HK-2 (cell line): Measurements from ENCODE around the gene IRF2BP2.
A peak's percentile ranks its signal among the peaks of the same experiment; 100 is the strongest.
"Not testable (repeated sequence)": the region's sequence is repeated elsewhere in the genome, so short reads cannot be mapped to it uniquely, and the experiment has no call there.

Source experiments
- DNase-seq: peaks from one replicate; pipeline ENCODE4 v3.0.0-alpha.2; 2018; ENCODE audit not compliant: unreplicated experiment

IRF2BP2 gene

DNA sequence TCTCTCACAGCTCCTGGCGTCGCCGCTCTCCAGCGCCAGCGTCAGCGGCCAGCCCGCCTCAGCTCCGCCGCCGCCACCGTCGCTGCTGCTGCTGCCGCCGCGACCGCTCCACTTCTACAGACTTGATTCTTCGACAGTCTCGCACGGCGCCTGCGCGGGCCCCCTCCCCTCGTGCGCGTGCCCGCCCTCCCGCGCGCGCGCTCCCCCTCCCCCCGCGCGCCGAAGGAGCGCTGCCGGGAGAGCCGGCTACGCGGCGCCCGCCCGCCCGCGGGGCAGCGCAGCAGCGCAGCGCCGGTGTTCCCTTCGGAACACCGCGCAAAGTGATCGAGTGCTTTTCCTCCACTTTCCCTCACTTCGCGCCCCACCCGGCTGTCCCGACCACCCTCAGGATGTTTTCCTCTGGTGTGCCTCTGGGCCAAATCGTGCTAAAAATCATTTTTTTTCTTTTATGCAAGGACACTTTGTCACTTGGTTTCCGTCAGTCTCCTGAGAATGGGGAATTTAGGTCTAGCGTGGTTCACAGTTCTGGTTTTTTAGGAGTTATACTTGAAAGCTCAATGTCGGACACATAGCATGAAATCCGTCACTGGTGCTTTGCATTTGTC lies at the start of gene IRF2BP2:
IRF2BP2 (minus strand) TSS at position 118 of the 605 bp plus-strand sequence. CDS start 684 bp downstream, outside the sequence.
- peak; percentile 85 for DNase-seq

- DNase-seq, result peak; percentile 63
Measured at GRCh38 chr1:234659538-234659937, 49.6 kb upstream of the IRF2BP2 start.

- no peak for DNase-seq
Measured at GRCh38 chr1:234658138-234658537, 48.2 kb upstream of the IRF2BP2 start.

DNA sequence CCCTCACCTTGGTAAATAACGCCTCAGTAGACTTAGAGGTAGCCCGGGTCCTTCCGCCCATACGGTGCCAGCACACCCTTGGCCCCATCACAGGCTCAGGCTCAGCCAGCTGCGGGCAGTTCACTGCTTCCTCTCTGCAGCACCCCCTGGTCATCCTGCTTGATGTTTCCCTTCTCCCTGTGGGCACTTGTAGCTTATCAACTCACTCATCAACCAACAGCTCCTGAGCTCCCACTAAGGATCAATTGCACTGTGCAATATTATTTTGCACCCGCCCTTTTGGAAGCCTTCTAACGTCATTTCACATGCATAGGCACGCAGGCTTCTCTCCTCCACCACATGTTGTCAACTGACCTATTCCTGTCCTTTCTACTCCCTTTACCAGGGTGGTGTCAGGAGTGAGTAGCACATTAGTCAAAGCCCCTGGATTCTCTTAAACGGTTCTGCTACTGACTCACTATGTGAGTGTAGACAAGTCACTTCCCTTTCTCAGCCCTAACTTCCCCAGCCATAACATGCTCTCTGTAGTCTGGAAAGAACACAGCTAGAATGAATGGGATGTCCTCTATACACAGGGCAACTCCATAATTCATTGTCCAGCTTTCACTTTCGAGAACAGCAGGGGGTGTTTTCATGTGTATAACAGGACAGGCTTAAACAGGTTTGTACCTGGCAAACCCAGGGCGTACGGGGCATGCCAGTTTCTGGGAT lies 47.1 kb upstream of the IRF2BP2 start:
- peak; percentile 51 for DNase-seq

DNA sequence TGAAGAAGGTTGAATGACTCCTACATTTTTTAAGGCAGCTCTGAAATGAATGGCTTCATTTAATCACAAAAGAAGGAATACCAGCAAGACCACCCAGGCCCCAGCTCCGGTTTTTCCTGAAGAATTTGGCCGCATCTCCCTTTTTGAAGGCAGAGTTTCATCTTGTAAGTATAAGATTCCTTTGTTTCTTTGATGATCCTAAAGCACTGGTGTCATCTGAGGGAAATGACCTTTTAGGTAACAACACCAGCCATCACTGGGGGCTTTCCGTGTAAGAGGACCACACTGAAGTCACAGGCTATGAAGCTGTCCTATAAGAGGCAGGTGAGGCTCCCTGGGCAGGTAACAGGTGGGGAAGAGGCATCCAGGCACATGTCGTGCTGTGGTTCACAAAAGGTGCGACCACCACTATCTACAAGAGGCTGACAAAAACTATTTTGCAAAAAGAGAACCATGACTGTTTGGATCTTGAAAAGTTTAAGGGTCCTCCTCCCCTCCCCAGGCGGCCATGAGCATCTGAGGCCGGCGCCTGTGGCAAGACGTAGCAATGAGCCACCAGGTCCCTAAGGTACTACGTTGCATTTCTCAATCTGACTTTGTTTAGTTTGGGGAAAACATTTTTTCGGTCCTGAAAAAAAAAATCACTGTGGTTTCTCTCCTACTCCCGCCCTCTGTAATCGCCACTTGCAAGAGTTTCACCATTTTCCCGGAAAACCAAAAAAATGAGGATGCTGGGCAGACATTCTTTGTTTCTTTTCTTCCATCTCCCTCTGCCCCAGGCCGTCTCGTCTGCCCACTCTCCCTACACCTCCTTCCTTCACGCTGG lies 46.3 kb upstream of the IRF2BP2 start:
- no peak for DNase-seq

- DNase-seq, result no peak
Measured at GRCh38 chr1:234655328-234656069, 45.5 kb upstream of the IRF2BP2 start.

DNA sequence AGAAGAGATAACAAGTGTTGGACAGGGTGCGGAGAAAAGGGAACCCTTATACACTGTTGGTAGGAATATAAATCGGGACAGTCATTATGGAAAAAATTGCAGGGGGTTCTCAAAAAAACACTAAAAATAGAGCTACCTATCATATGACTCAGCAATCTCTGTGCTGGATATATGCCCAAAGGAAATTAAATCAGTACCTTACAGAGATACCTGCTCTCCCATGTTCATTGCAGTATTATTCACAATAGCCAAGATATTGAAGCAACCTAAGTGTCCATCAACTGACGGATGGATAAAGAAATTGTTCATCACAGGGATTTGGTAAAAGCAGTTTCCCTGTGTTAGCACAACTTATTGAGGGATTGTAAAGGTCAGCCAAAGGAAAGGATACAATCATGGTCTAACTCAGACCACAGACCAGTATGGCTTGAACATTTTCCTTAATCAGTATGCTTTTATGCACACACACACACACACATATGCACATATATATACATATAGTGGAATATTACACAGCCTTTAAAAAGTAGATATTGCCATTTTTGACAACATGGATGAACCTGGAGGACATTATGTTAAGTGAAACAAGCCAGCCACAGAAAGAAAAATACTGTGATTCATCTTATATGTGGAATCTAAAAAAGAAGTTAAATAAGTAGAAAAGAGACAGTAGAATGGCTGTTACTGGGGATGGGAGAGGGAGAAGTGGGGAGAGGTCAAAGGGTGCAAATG lies 44.2 kb upstream of the IRF2BP2 start:
- no peak for DNase-seq

DNA sequence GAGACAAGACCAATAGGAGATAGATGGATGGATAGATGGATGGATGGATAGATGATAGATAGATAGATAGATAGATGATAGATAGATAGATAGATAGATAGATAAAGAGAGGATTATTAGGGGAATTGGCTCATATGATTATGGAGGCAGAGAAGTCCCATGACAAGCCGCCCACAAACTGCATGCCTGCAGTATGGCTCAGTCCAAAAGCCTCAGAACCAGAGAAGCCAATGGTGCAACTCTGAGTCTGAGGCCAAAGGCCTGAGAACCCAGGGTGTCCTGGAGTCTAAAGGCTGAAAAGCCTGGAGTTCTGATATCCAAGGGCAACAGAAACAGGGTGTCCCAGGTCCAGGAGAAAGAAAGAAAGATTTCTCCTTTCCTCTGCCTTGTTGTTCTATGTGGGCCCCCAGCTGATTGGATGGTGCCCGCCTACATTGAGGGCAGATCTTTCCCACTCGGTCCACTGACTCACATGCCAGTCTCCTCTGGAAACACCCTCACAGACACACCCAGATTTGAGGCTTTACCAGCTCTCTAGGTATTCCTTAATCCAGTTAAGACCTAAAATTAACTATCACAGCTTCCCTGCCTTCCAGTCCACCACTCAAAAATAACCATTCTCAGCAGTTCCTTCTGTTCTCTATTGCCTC lies 39.6 kb upstream of the IRF2BP2 start:
- DNase-seq, result no peak

GRCh38 chr1:234647758-234648157 lies 37.8 kb upstream of the IRF2BP2 start:
- no peak for DNase-seq

GRCh38 chr1:234647245-234647644 lies 37.3 kb upstream of the IRF2BP2 start:
- DNase-seq, result no peak

DNA sequence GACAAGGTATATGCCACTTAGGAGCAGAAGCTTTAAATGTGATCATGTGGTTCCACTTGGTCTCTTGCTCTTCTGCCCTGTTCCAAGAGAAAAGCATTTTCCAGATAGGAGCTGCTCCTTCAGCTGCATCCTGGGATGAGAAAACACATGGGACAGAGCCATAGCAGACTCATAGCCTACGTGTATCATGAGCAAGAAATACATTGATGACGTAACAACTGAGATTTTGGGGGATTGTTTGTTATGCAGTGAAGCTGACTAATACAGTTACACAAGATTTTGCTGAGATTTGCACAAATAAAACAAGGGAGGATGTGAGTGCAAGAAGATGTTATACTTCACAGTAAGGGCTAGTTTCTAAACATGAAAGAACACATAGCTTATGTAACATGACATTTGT lies 36.0 kb upstream of the IRF2BP2 start:
- DNase-seq, result no peak

DNA sequence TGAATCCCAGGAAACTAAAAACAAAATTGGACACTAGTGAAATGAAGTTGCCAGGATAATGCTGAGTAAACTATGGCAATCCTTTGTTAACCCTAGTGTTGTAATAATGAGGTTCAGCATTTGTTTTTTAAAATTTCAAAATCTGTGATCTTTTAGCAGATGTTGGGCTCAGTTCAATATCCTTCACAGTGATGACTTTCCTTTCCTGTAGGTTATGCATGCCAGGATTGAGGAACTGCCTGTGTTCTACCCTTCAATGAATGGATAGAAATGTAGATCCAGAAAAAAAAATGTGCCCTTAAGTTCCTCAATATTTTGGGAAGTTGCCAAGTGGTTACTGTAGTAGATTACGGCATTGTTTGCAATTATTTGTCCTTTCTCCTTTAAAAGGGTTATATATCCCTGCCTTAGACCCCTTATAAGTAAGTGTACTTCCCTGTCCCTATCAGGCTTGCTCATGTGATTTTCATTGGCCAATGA lies 35.5 kb upstream of the IRF2BP2 start:
- DNase-seq, result no peak

DNA sequence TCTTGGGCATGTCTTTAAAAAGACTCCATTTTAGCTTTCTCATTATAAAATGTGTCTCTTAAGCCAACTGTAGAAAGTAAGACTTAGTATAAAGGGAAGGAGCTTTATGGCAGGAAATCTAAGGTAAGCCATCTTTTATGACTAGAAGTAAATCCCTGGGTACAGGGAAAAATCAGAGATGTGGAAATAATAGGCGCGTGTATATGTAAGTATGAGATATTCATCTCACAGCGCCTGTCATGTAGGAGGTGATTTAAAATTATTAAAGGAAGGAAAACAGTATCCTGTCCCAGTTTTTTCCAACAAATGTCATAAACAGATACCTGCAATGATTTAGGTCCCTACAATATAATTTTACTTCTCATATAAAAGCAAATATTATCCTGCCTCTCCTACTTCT lies 35.0 kb upstream of the IRF2BP2 start:
- DNase-seq, result no peak

DNA sequence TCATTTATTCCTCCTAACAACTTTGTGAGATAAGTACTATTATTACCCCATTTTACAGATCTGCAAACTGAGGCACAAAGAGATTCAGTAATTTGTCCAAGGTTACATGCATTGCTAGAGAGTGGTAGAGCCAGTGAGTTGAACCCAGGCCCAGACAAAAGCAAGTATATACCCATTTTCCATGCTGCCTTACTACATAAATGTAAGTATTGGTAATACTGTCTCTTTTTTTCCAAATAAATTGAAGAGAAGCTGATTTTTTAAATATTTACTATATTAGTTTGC lies 33.8 kb upstream of the IRF2BP2 start:
- DNase-seq, result no peak

GRCh38 chr1:234643111-234643849 lies 33.3 kb upstream of the IRF2BP2 start:
- no peak for DNase-seq

- no peak for DNase-seq
Measured at GRCh38 chr1:234642428-234642827, 32.5 kb upstream of the IRF2BP2 start.

DNA sequence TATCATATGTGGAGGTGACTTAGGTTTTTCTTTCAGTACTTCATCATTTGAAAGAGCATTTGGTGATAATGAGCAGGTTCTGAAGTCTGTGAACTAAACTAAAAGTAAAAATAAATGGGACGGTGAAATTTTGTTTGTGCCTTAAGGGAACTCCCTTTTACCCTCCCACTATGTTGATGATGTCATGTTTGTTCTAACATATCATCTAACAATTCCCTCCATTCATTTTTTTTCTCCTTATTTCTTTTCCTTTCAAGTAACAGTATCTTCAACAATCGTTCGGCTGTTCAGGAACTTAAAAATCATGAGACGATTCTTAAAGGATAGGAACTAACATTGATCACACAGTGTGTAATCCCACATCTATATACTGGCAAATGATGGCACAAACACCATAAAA lies 30.0 kb upstream of the IRF2BP2 start:
- DNase-seq, result no peak

DNA sequence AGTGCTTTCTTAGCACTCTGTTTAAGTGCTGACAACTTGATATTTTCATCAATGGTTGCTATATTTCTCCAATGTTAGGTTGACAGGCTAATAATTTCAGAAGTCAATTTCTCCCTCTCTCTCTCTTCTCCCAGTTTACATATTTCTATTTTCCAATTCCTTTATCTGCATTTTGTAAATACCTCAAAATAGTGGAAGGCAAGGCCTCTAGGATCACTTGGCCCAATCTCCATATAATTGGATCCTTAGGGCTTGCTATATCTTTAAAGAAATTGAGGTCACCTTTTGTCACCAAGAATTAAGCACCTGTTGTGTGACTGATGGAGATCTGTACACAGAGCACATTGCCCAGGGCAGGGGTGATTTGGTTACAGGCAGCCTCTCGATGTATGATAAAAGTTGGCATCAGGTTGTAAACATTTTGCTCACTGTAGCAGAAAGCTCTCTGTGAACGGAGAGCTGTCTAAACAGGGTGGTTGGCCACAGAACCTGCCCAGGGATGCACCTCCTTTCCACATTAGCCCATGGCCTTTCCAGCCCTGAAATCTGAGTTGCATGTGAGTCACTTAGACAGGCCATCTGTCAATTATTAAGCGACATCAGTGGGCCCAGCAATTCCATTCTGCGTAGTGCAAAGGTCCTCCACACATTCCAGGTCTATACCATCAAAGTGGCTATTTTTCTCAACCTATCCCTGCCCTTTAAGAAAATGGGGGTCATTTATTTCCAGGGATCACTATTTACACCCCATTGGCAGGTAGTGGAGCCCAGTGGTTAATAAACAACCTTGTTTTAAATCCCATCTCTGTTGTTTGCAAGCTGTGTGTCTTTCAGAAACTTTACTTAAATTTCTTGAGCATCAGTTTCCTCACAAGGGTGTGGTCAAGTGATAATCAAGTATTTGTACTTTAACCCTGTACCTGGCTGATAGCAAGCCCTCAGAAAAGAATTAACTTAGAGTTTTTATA lies 29.1 kb upstream of the IRF2BP2 start:
- peak; percentile 78 for DNase-seq

DNA sequence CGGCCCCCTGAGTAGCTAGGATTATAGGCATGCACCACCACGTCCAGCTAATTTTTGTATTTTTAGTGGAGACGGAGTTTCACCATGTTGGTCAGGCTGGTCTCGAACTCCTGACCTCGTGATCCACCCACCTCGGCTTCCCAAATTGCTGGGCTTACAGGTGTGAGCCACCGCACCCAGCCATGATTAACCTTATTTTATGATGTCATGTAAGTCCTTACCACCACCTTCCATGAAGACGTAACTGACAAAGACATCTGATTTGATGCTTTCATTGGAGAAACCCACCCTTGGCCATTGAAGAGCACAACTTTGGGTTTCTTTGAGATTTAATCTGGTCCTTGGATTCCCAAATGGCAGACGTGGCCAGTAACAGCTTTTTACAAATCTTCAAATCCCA lies 24.9 kb upstream of the IRF2BP2 start:
- not testable (repeated sequence) for DNase-seq
